HG03432 (cell line): ENCODE results near the gene CNMD.
"Not testable (repeated sequence)": the region's sequence is repeated elsewhere in the genome, so short reads cannot be mapped to it uniquely, and the experiment has no call there.

Experiments
- ATAC-seq: cut with Tn5 transposase; IDR thresholded peaks from one replicate; pipeline ENCODE4 v1.9.1; 2021; ENCODE audit warnings: mild to moderate bottlenecking, moderate library complexity; ENCODE audit not compliant: unreplicated experiment

The CNMD gene

GRCh38 chr13:52744842-52745375 lies 5.3 kb upstream of the CNMD start:
- no peak for ATAC-seq

- no peak for ATAC-seq
Observed at GRCh38 chr13:52743988-52744387, 4.4 kb upstream of the CNMD start.

- no peak for ATAC-seq
Observed at GRCh38 chr13:52743569-52743968, 3.9 kb upstream of the CNMD start.

- peak; percentile 75 for ATAC-seq
Observed at GRCh38 chr13:52738719-52739467, 727 bp downstream of the CNMD start.

GRCh38 chr13:52737965-52738364 lies 1.7 kb downstream of the CNMD start:
- ATAC-seq: no peak

- ATAC-seq: no peak
Observed at GRCh38 chr13:52737451-52737850, 2.2 kb downstream of the CNMD start.

- ATAC-seq: no peak
Observed at GRCh38 chr13:52736891-52737290, 2.7 kb downstream of the CNMD start.

GRCh38 chr13:52734075-52734623 lies 5.5 kb downstream of the CNMD start:
- ATAC-seq: no peak

- ATAC-seq: no peak
Observed at GRCh38 chr13:52726258-52726657, 13.4 kb downstream of the CNMD start.

- no peak for ATAC-seq
Observed at GRCh38 chr13:52725302-52725701, 14.3 kb downstream of the CNMD start.

GRCh38 chr13:52723181-52723580 lies 16.4 kb downstream of the CNMD start:
- no peak for ATAC-seq

- not testable (repeated sequence) for ATAC-seq
Observed at GRCh38 chr13:52721356-52721755, 18.3 kb downstream of the CNMD start.

- not testable (repeated sequence) for ATAC-seq
Observed at GRCh38 chr13:52720904-52721303, 18.7 kb downstream of the CNMD start.

GRCh38 chr13:52713894-52714293 lies 25.7 kb downstream of the CNMD start:
- ATAC-seq: no peak

GRCh38 chr13:52712385-52712784 lies 27.2 kb downstream of the CNMD start:
- ATAC-seq: no peak

- ATAC-seq: no peak
Observed at GRCh38 chr13:52711286-52711685, 28.3 kb downstream of the CNMD start.

GRCh38 chr13:52708266-52708665 lies 31.4 kb downstream of the CNMD start:
- ATAC-seq: not testable (repeated sequence)

GRCh38 chr13:52707375-52707774 lies 32.2 kb downstream of the CNMD start:
- ATAC-seq: no peak

GRCh38 chr13:52706081-52706480 lies 33.5 kb downstream of the CNMD start:
- no peak for ATAC-seq

- ATAC-seq: no peak
Observed at GRCh38 chr13:52703482-52703881, 36.1 kb downstream of the CNMD start.

- ATAC-seq: no peak
Observed at GRCh38 chr13:52701728-52702465, 37.7 kb downstream of the CNMD start.

- ATAC-seq: no peak
Observed at GRCh38 chr13:52696566-52696965, 43.1 kb downstream of the CNMD start.
